Endothelial cell of umbilical vein (primary cell): ENCODE results near the gene RNF150.

Source experiments
- EZH2 ChIP-seq: IDR thresholded peaks from 2 replicates; pipeline ENCODE4 v1.6.1; 2012; ENCODE audit warnings: borderline replicate concordance, low read depth, mild to moderate bottlenecking, moderate library complexity, low read length, inconsistent platforms; ENCODE audit not compliant: severe bottlenecking
- GATA2 ChIP-seq: IDR thresholded peaks from 2 replicates; pipeline ENCODE4 v1.7.0; 2011; ENCODE audit warnings: low read depth, mild to moderate bottlenecking, moderate library complexity, mixed read lengths, low read length; ENCODE audit not compliant: insufficient read length, insufficient read depth
- POLR2A ChIP-seq: IDR thresholded peaks from 2 replicates; pipeline ENCODE4 v1.6.1; 2012; ENCODE audit warnings: low read depth, mild to moderate bottlenecking, control low read depth, low read length
- POLR2AphosphoS5 ChIP-seq: IDR thresholded peaks from 2 replicates; pipeline ENCODE4 v1.6.1; 2012; ENCODE audit warnings: low read depth, mild to moderate bottlenecking, control low read depth, low read length, moderate library complexity; ENCODE audit not compliant: insufficient read depth
- TF ChIP-seq, protein P1 (sequence below), 2 donors: IDR thresholded peaks; 1 replicate in 1 of 2; 2 replicates in 1 of 2; pipeline ENCODE4 v1.5.1; 2011; ENCODE audit warnings: low read length in 2 of 2, mild to moderate bottlenecking in 2 of 2, moderate library complexity in 2 of 2, control low read depth in 1 of 2, inconsistent platforms in 1 of 2, low read depth in 1 of 2; ENCODE audit not compliant: insufficient read depth in 1 of 2; ENCODE audit errors: extremely low read depth in 1 of 2
- TF ChIP-seq, protein P2 (sequence below): IDR thresholded peaks from 2 replicates; pipeline ENCODE4 v1.6.1; 2011; ENCODE audit not compliant: insufficient read depth, insufficient read length

DNA sequence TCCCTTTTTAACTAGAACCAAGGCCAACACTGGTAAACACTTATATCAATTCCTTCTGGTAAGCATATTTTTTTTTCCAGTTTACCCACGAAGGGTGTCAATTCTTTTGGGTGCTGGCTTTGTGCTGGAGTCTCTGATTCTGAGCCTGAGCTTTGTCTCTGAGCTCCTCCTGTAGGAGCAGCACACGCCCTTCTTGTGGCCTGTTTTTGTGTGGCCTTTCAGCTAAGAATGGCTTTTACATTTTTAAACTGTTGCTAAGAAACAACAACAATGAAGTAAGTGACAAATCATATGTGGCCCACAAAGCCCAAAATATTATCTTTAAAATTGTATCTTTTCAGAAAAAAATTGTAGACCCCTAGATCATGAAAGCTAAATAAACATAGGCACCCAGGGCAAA is 279.1 kb downstream of the RNF150 start:
- TF ChIP-seq EZH2: no peak
- TF ChIP-seq, protein P1, sequence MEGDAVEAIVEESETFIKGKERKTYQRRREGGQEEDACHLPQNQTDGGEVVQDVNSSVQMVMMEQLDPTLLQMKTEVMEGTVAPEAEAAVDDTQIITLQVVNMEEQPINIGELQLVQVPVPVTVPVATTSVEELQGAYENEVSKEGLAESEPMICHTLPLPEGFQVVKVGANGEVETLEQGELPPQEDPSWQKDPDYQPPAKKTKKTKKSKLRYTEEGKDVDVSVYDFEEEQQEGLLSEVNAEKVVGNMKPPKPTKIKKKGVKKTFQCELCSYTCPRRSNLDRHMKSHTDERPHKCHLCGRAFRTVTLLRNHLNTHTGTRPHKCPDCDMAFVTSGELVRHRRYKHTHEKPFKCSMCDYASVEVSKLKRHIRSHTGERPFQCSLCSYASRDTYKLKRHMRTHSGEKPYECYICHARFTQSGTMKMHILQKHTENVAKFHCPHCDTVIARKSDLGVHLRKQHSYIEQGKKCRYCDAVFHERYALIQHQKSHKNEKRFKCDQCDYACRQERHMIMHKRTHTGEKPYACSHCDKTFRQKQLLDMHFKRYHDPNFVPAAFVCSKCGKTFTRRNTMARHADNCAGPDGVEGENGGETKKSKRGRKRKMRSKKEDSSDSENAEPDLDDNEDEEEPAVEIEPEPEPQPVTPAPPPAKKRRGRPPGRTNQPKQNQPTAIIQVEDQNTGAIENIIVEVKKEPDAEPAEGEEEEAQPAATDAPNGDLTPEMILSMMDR (IDR thresholded peaks at IDR 0.05; ENCODE audit: extremely low read depth in 1 of 2, insufficient read depth in 1 of 2, low read depth in 1 of 2, low read length in 2 of 2): no peak
- TF ChIP-seq POLR2A: no peak
- TF ChIP-seq POLR2AphosphoS5: no peak
- no peak for TF ChIP-seq GATA2
- TF ChIP-seq, protein P2, sequence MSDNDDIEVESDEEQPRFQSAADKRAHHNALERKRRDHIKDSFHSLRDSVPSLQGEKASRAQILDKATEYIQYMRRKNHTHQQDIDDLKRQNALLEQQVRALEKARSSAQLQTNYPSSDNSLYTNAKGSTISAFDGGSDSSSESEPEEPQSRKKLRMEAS: no peak
